Liver (tissue), 9 donors: Measurements from ENCODE around the gene DGKQ. TPM values are rescaled to one million over a fixed set of nuclear protein-coding genes. Genes with fewer than 3 reads are reported as not detected.

Experiments used
- DNase-seq: peaks from one replicate; pipeline ENCODE4 v3.0.0-alpha.2; 2017; ENCODE audit warnings: low spot score
- H3K27ac ChIP-seq, 2 donors: one replicate each; pipeline ENCODE4 v1.7.0; 2013; ENCODE audit warnings: inconsistent platforms in 2 of 2, low read length in 2 of 2, control low read depth in 1 of 2, low read depth in 1 of 2, mild to moderate bottlenecking in 1 of 2
- H3K27me3 ChIP-seq, 4 donors: one replicate each; pipeline versions ENCODE4 v1.6.1 to v1.7.0; 2013; ENCODE audit warnings: low read length in 3 of 4, inconsistent platforms in 1 of 4, mild to moderate bottlenecking in 1 of 4, moderate library complexity in 1 of 4; ENCODE audit not compliant: control insufficient read depth in 4 of 4, insufficient read depth in 4 of 4
- H3K36me3 ChIP-seq, 4 donors: one replicate each; pipeline versions ENCODE4 v1.6.1 to v1.7.0; 2013; ENCODE audit warnings: low read length in 3 of 4, mild to moderate bottlenecking in 3 of 4, low read depth in 1 of 4, moderate library complexity in 1 of 4; ENCODE audit not compliant: control insufficient read depth in 4 of 4, insufficient read depth in 3 of 4
- H3K4me1 ChIP-seq, 4 donors: one replicate each; pipeline versions ENCODE4 v1.6.1 to v1.7.0; 2013; ENCODE audit warnings: low read length in 3 of 4, mild to moderate bottlenecking in 3 of 4, moderate library complexity in 1 of 4; ENCODE audit not compliant: control insufficient read depth in 4 of 4, insufficient read depth in 4 of 4
- H3K4me3 ChIP-seq, 3 donors: one replicate each; pipeline versions ENCODE4 v1.6.1 to v1.7.0; 2013; ENCODE audit warnings: low read length in 3 of 3, control low read depth in 1 of 3, low read depth in 1 of 3, mild to moderate bottlenecking in 1 of 3
- H3K9ac ChIP-seq, 2 donors: one replicate each; pipeline ENCODE4 v1.7.0; 2013; ENCODE audit warnings: low read length in 2 of 2, mild to moderate bottlenecking in 2 of 2, moderate library complexity in 2 of 2, control low read depth in 1 of 2, low read depth in 1 of 2
- H3K9me3 ChIP-seq, 4 donors: one replicate each; pipeline versions ENCODE4 v1.6.1 to v1.7.0; 2013; ENCODE audit warnings: low read length in 3 of 4; ENCODE audit not compliant: control insufficient read depth in 4 of 4
- EGR1 ChIP-seq, 2 donors: IDR thresholded peaks; 2 replicates each; pipeline ENCODE4 v1.6.1; 2016 to 2018; ENCODE audit warnings: antibody characterized with exemption in 2 of 2, low read depth in 2 of 2
- FOXA1 ChIP-seq: IDR thresholded peaks from 2 replicates; pipeline ENCODE4 v1.6.1; 2016; ENCODE audit warnings: antibody characterized with exemption
- FOXA2 ChIP-seq: IDR thresholded peaks from 2 replicates; pipeline ENCODE4 v1.6.1; 2016; ENCODE audit warnings: antibody characterized with exemption
- GABPA ChIP-seq, 2 donors: IDR thresholded peaks in 1 of 2; conservative IDR thresholded peaks in 1 of 2; 2 replicates each; pipeline ENCODE4 v1.6.1; 2016; ENCODE audit warnings: antibody characterized with exemption in 2 of 2, mild to moderate bottlenecking in 1 of 2, moderate library complexity in 1 of 2
- HNF4A ChIP-seq, 2 donors: conservative IDR thresholded peaks; 2 replicates each; pipeline ENCODE4 v1.6.1; 2016; ENCODE audit warnings: antibody characterized with exemption in 2 of 2, mild to moderate bottlenecking in 2 of 2
- HNF4G ChIP-seq: IDR thresholded peaks from 2 replicates; pipeline ENCODE4 v1.6.1; 2016; ENCODE audit warnings: antibody characterized with exemption
- JUND ChIP-seq, 2 donors: IDR thresholded peaks; 2 replicates each; pipeline ENCODE4 v1.6.1; 2016; ENCODE audit warnings: antibody characterized with exemption in 2 of 2
- NR2F2 ChIP-seq: IDR thresholded peaks from 2 replicates; pipeline ENCODE4 v1.6.1; 2016; ENCODE audit warnings: antibody characterized with exemption
- RAD21 ChIP-seq, 2 donors: IDR thresholded peaks; 2 replicates each; pipeline ENCODE4 v1.6.1; 2016; ENCODE audit warnings: antibody characterized with exemption in 2 of 2, mild to moderate bottlenecking in 2 of 2
- RXRA ChIP-seq, 2 donors: IDR thresholded peaks; 2 replicates each; pipeline ENCODE4 v1.6.1; 2017 to 2018; ENCODE audit warnings: antibody characterized with exemption in 2 of 2, mild to moderate bottlenecking in 1 of 2
- SP1 ChIP-seq: IDR thresholded peaks from 2 replicates; pipeline ENCODE4 v1.6.1; 2018; ENCODE audit warnings: antibody characterized with exemption, mild to moderate bottlenecking
- TAF1 ChIP-seq: conservative IDR thresholded peaks from 2 replicates; pipeline ENCODE4 v1.6.1; 2016; ENCODE audit warnings: antibody characterized with exemption, mild to moderate bottlenecking
- YY1 ChIP-seq: IDR thresholded peaks from 2 replicates; pipeline ENCODE4 v1.6.1; 2016; ENCODE audit warnings: antibody characterized with exemption, mild to moderate bottlenecking
- WGBS: extraction: QIAGEN DNeasy Blood & Tissue Kit; methylation state at CpG from one replicate; pipeline ENCODE4 v1.1.7; 2013; 5-methylcytosine and 5-hydroxymethylcytosine counted together
- polyA plus RNA-seq, 2 donors: library from polyadenylated mRNA; stranded (reverse) in 1 of 2; unstranded in 1 of 2; fragments of 200-250 nt in 1 of 2; fragments of >200 nt in 1 of 2; fragmentation: Nextera tagmentation in 1 of 2; extraction: Ambion mirVana in 1 of 2; gene quantifications; one replicate each; pipeline versions ENCODE4 v1.2.1 to v1.2.3, GENCODE V29; 2013 to 2015
- total RNA-seq, 2 donors: library from RNA; depleted of rRNA; stranded (reverse); fragments of >200 nt; gene quantifications; one replicate each; pipeline ENCODE4 v1.2.3, GENCODE V29; 2014
- TF ChIP-seq, protein P1 (sequence below): IDR thresholded peaks from 2 replicates; pipeline ENCODE4 v1.6.1; 2016; ENCODE audit warnings: antibody characterized with exemption, mild to moderate bottlenecking
- TF ChIP-seq, protein P2 (sequence below): fragments of 150-350 bp; IDR thresholded peaks from 2 replicates; pipeline ENCODE4 v1.5.1; 2017; ENCODE audit warnings: improper control_type of control experiment, low read depth, low read length; ENCODE audit not compliant: missing input control
- TF ChIP-seq, protein P3 (sequence below): IDR thresholded peaks from 2 replicates; pipeline ENCODE4 v1.6.1; 2016; ENCODE audit warnings: antibody characterized with exemption
- TF ChIP-seq, protein P4 (sequence below): IDR thresholded peaks from 2 replicates; pipeline ENCODE4 v1.6.1; 2016; ENCODE audit warnings: antibody characterized with exemption
- TF ChIP-seq, protein P5 (sequence below): IDR thresholded peaks from 2 replicates; pipeline ENCODE4 v1.6.1; 2016; ENCODE audit warnings: antibody characterized with exemption
- donor health status: healthy.
- donor health status: healthy.
- donor health status: healthy.
- donor health status: healthy.
- donor health status: healthy.

Gene DGKQ
- total and polyA plus RNA-seq, 4 donors, result 1.5 to 8.8 (median 3.6) TPM

DNA sequence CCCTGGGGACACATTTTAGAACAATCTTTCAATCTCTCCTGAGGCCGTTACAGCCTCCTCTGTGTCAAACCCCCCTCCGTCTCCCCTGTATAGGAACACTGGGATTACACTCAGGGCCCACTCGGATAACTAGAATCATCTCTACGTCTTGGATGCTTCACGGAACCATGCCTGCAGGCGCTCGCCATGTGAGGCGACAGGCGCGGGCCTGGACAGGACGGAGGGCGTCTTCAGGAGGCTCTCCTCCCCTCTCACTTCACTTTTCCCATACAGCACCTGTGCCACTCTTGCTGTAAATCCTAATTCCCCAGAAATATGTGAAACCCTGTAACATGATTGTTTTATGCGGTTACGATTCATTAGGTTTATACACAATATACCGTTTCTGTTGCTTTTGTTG, 9.4 kb upstream of the DGKQ start:
- Histone ChIP-seq H3K9me3 (no peaks in the 10 kb centered on the region), H3K36me3 (no peaks in the 10 kb centered on the region), H3K4me1 (peaks cover 9 to 41% (median 29%) of the 10 kb centered on the region in 4 donors), H3K27me3 (no peaks in the 10 kb centered on the region), H3K27ac (no peak overlapping the region), H3K9ac (no peak overlapping the region), H3K4me3 (no peak overlapping the region)
- WGBS, result 96% methylated on average over 15 of the region's 15 CpGs
- no peak for DNase-seq
- no peak for TF ChIP-seq HNF4G
- TF ChIP-seq, protein P1, sequence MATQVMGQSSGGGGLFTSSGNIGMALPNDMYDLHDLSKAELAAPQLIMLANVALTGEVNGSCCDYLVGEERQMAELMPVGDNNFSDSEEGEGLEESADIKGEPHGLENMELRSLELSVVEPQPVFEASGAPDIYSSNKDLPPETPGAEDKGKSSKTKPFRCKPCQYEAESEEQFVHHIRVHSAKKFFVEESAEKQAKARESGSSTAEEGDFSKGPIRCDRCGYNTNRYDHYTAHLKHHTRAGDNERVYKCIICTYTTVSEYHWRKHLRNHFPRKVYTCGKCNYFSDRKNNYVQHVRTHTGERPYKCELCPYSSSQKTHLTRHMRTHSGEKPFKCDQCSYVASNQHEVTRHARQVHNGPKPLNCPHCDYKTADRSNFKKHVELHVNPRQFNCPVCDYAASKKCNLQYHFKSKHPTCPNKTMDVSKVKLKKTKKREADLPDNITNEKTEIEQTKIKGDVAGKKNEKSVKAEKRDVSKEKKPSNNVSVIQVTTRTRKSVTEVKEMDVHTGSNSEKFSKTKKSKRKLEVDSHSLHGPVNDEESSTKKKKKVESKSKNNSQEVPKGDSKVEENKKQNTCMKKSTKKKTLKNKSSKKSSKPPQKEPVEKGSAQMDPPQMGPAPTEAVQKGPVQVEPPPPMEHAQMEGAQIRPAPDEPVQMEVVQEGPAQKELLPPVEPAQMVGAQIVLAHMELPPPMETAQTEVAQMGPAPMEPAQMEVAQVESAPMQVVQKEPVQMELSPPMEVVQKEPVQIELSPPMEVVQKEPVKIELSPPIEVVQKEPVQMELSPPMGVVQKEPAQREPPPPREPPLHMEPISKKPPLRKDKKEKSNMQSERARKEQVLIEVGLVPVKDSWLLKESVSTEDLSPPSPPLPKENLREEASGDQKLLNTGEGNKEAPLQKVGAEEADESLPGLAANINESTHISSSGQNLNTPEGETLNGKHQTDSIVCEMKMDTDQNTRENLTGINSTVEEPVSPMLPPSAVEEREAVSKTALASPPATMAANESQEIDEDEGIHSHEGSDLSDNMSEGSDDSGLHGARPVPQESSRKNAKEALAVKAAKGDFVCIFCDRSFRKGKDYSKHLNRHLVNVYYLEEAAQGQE, result no peak
- TF ChIP-seq TAF1, result no peak
- no peak for TF ChIP-seq GABPA (IDR thresholded peaks at IDR 0.05 in 1 of 2, conservative IDR thresholded peaks at IDR 0.05 in 1 of 2)
- TF ChIP-seq JUND (IDR thresholded peaks at IDR 0.05), result no peak
- no peak for TF ChIP-seq YY1
- no peak for TF ChIP-seq SP1
- TF ChIP-seq HNF4A (conservative IDR thresholded peaks at IDR 0.05), result no peak
- no peak for TF ChIP-seq FOXA1
- TF ChIP-seq, protein P2, sequence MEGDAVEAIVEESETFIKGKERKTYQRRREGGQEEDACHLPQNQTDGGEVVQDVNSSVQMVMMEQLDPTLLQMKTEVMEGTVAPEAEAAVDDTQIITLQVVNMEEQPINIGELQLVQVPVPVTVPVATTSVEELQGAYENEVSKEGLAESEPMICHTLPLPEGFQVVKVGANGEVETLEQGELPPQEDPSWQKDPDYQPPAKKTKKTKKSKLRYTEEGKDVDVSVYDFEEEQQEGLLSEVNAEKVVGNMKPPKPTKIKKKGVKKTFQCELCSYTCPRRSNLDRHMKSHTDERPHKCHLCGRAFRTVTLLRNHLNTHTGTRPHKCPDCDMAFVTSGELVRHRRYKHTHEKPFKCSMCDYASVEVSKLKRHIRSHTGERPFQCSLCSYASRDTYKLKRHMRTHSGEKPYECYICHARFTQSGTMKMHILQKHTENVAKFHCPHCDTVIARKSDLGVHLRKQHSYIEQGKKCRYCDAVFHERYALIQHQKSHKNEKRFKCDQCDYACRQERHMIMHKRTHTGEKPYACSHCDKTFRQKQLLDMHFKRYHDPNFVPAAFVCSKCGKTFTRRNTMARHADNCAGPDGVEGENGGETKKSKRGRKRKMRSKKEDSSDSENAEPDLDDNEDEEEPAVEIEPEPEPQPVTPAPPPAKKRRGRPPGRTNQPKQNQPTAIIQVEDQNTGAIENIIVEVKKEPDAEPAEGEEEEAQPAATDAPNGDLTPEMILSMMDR, result no peak
- no peak for TF ChIP-seq FOXA2
- TF ChIP-seq RXRA (IDR thresholded peaks at IDR 0.05), result no peak
- no peak for TF ChIP-seq EGR1 (IDR thresholded peaks at IDR 0.05; ENCODE audit: low read depth in 2 of 2)
- TF ChIP-seq NR2F2, result no peak
- TF ChIP-seq, protein P3, sequence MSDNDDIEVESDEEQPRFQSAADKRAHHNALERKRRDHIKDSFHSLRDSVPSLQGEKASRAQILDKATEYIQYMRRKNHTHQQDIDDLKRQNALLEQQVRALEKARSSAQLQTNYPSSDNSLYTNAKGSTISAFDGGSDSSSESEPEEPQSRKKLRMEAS, result no peak
- TF ChIP-seq, protein P4, sequence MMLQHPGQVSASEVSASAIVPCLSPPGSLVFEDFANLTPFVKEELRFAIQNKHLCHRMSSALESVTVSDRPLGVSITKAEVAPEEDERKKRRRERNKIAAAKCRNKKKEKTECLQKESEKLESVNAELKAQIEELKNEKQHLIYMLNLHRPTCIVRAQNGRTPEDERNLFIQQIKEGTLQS, result no peak
- TF ChIP-seq, protein P5, sequence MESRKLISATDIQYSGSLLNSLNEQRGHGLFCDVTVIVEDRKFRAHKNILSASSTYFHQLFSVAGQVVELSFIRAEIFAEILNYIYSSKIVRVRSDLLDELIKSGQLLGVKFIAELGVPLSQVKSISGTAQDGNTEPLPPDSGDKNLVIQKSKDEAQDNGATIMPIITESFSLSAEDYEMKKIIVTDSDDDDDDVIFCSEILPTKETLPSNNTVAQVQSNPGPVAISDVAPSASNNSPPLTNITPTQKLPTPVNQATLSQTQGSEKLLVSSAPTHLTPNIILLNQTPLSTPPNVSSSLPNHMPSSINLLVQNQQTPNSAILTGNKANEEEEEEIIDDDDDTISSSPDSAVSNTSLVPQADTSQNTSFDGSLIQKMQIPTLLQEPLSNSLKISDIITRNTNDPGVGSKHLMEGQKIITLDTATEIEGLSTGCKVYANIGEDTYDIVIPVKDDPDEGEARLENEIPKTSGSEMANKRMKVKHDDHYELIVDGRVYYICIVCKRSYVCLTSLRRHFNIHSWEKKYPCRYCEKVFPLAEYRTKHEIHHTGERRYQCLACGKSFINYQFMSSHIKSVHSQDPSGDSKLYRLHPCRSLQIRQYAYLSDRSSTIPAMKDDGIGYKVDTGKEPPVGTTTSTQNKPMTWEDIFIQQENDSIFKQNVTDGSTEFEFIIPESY, result no peak
- no peak for TF ChIP-seq RAD21 (IDR thresholded peaks at IDR 0.05)
